Measurements from ENCODE around the gene SPECC1. TPM values are rescaled to one million over a fixed set of nuclear protein-coding genes. Genes with fewer than 3 reads are reported as not detected.
A peak's percentile ranks its signal among the peaks of the same experiment; 100 is the strongest.

SPECC1 gene
- total RNA-seq, 1 donor from 2014 or later, result 69.6 TPM

DNA sequence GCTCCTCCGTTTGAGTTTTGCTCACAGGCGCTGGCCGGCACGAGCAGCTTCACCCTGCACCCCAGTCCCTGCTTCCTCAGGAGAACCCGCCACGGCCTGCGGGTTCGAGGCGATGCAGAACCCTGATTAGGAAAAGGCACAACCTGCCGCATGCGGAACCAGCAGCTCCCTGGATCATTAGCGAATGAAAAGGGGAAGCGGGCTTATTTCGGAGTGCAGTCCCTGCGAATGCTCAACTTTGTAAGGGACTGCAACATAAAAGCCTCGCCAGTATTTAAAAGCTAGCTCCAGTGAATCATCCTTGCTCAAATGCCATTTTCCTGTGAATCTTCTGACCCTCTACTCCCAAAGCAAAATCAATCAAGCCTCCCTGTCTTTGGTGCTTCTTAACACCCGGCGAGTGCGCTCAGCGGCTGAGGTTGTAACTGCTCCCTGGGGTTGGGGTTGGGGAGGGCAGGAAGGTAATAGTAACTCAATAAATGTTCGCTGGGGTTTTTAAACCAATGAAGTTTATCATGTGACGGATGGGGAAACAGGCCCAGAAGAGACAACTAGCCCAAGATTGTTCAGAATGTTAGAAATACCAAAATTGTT lies 30.9 kb upstream of the SPECC1 start:
- Mint-ChIP-seq H3K27me3 (no peaks in the 10 kb centered on the region), H3K4me3 (ENCODE audit: low read depth) (peak overlapping the region; percentile 88), H3K27ac (peak overlapping the region; percentile 96), H3K4me1 (ENCODE audit: low read depth) (peaks cover 11% of the 10 kb centered on the region), H3K9me3 (ENCODE audit: low read depth) (peaks cover 6% of the 10 kb centered on the region), H3K36me3 (ENCODE audit: insufficient read depth) (peaks cover 4% of the 10 kb centered on the region)
- TF ChIP-seq, protein P1, sequence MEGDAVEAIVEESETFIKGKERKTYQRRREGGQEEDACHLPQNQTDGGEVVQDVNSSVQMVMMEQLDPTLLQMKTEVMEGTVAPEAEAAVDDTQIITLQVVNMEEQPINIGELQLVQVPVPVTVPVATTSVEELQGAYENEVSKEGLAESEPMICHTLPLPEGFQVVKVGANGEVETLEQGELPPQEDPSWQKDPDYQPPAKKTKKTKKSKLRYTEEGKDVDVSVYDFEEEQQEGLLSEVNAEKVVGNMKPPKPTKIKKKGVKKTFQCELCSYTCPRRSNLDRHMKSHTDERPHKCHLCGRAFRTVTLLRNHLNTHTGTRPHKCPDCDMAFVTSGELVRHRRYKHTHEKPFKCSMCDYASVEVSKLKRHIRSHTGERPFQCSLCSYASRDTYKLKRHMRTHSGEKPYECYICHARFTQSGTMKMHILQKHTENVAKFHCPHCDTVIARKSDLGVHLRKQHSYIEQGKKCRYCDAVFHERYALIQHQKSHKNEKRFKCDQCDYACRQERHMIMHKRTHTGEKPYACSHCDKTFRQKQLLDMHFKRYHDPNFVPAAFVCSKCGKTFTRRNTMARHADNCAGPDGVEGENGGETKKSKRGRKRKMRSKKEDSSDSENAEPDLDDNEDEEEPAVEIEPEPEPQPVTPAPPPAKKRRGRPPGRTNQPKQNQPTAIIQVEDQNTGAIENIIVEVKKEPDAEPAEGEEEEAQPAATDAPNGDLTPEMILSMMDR (IDR thresholded peaks at IDR 0.05; ENCODE audit: unreplicated experiment), result no peak
- DNase-seq (ENCODE audit: low spot score, unreplicated experiment), result no peak

DNA sequence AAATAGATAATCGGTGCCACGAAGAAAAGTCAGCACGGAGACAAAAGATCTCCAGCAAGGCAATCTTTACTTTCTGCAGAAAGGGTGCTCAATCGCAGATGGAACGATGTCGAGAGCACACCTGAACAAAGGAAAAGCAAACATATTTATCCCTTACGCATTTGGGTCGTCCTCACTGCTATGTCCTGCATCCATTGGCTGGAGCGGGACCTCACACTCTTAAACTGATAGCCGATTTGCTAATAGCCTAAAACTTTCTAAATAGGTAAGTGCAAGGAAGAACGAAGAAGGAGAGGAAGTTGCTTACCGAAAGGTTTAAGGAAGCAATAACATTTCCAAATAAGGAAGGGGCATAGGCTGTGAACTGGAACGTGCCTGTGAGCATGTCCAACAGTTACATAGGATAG lies 30.4 kb upstream of the SPECC1 start:
- Mint-ChIP-seq H3K27me3 (no peaks in the 10 kb centered on the region), H3K27ac (peak overlapping the region; percentile 25), H3K4me3 (ENCODE audit: low read depth) (peak overlapping the region; percentile 88), H3K9me3 (ENCODE audit: low read depth) (peaks cover 6% of the 10 kb centered on the region), H3K36me3 (ENCODE audit: insufficient read depth) (peaks cover 4% of the 10 kb centered on the region), H3K4me1 (ENCODE audit: low read depth) (peaks cover 11% of the 10 kb centered on the region)
- TF ChIP-seq, protein P1 (IDR thresholded peaks at IDR 0.05; ENCODE audit: unreplicated experiment), result no peak
- no peak for DNase-seq (ENCODE audit: low spot score, unreplicated experiment)

DNA sequence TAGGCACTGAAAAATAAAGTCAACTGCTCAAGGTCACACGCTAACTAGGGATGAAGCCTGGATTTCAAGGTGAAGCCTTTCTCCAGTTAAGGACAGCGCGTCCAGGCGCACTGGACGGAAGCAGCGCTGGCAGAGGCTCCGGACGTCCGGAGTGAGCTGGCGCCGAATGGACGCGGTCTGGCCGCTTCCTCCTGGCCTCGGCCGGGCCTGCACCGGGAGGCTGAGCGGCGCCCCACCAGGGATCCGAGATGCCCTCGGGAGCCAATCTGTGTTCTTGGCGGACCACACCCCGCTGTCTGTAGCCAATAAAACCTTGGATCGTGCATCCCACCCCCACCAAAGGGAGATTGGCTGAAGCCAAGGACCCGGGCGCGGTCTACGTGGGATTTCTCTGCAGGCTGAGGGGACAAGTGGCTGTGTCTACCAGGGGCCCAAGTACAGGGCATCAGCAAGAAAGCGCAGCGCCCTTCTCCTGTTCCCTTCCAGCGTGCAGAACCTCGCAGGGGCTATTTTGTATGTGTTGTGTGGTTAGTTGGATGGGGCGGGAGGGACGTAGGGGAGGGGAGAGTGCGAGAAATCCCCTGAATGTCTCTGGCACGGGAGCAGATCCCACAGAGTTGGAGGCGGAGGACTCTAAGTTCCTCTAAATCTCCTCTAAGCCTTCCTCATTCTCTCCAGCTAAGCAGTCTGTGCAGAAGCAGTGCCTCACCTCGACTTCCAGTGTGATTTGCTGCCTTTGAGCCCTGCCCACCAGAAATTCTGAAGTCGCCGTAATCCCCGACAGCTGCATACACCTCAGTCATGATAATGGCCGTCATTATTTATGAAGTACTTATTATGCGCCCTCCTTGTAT lies 29.0 kb upstream of the SPECC1 start:
- H3K4me1 Mint-ChIP-seq (ENCODE audit: low read depth), result peaks cover 11% of the 10 kb centered on the region
- no peaks in the 10 kb centered on the region for H3K27me3 Mint-ChIP-seq
- TF ChIP-seq, protein P1 (IDR thresholded peaks at IDR 0.05; ENCODE audit: unreplicated experiment), result no peak
- H3K4me3 Mint-ChIP-seq (ENCODE audit: low read depth), result no peak overlapping the region
- peaks cover 6% of the 10 kb centered on the region for H3K9me3 Mint-ChIP-seq (ENCODE audit: low read depth)
- DNase-seq (ENCODE audit: low spot score, unreplicated experiment), result no peak
- H3K36me3 Mint-ChIP-seq (ENCODE audit: insufficient read depth), result peaks cover 4% of the 10 kb centered on the region
- no peak overlapping the region for H3K27ac Mint-ChIP-seq

DNA sequence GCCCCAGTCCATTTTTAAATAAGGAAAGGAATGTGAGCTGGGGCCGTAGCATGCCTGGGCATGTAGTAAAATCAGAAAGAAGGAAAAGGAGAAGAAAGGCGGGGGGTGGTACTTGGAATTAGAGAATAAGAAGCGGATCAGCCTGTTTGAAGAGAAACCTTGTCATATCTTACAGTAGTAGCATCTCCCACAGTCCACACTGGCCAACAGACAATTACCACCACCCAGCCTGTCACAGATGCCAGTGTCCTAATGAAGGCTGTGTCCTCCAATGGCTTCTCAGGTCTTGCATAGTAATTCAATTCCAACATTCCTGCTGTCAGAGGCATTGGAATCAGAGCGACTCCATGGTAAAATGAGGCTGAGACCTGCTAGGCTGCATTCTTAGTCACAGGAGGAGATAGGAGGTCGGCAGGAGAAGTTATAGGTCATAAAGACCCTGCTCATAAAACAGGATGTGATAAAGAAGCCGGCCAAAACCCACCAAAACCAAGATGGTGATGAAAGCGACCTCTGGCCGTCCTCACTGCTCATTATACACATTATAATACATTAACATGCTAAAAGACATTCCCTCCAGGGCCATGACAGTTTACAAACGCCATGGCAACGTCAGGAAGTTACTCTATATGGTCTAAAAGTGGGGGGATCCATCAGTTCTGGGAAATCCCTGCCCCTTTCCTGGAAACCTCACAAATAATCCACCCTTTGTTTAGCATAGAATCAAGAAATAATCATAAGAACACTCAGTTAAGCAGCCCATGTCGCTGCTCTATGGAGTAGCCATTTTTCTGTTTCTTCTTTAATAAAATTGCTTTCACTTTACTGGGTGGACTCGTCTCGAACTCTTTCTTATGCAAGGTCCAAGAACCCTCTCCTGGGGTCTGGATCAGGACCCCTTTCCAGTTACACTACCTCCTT lies 22.0 kb upstream of the SPECC1 start:
- Mint-ChIP-seq H3K9me3 (ENCODE audit: low read depth) (no peaks in the 10 kb centered on the region), H3K4me3 (ENCODE audit: low read depth) (no peak overlapping the region), H3K4me1 (ENCODE audit: low read depth) (peaks cover 3% of the 10 kb centered on the region), H3K27me3 (peaks cover 21% of the 10 kb centered on the region), H3K36me3 (ENCODE audit: insufficient read depth) (no peaks in the 10 kb centered on the region), H3K27ac (peak overlapping the region; percentile 79)
- TF ChIP-seq, protein P1 (IDR thresholded peaks at IDR 0.05; ENCODE audit: unreplicated experiment), result no peak
- DNase-seq (ENCODE audit: low spot score, unreplicated experiment), result no peak

DNA sequence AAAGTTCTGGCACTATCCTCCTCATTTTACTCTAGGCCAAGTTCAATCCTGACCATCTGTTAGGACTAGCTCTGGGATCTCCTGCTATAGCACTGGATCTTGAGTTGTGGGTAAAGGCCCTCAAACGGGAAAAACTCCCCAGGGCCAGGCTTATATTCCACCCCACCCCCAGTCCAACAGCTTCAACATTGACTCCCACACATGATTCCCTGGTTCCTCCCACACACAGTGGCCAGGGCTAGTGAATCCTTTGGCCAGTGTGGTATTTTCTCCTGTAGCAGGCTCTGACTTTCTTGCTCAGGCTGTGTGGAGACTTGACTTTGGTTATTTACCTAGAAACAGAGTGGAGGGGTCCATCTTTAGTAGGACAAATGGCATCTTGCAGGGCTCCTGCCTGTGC lies 21.3 kb upstream of the SPECC1 start:
- Mint-ChIP-seq H3K27me3 (peaks cover 24% of the 10 kb centered on the region), H3K4me3 (ENCODE audit: low read depth) (no peak overlapping the region), H3K4me1 (ENCODE audit: low read depth) (peaks cover 3% of the 10 kb centered on the region), H3K36me3 (ENCODE audit: insufficient read depth) (no peaks in the 10 kb centered on the region), H3K9me3 (ENCODE audit: low read depth) (no peaks in the 10 kb centered on the region), H3K27ac (no peak overlapping the region)
- TF ChIP-seq, protein P1 (IDR thresholded peaks at IDR 0.05; ENCODE audit: unreplicated experiment), result no peak
- no peak for DNase-seq (ENCODE audit: low spot score, unreplicated experiment)
